GM19372 (cell line): Measurements from ENCODE around the gene CDKN2B.

Experiments
- ATAC-seq: cut with Tn5 transposase; IDR thresholded peaks from one replicate; pipeline ENCODE4 v1.9.1; 2021; ENCODE audit warnings: mild to moderate bottlenecking, low read depth, moderate library complexity; ENCODE audit not compliant: unreplicated experiment

Gene CDKN2B

DNA sequence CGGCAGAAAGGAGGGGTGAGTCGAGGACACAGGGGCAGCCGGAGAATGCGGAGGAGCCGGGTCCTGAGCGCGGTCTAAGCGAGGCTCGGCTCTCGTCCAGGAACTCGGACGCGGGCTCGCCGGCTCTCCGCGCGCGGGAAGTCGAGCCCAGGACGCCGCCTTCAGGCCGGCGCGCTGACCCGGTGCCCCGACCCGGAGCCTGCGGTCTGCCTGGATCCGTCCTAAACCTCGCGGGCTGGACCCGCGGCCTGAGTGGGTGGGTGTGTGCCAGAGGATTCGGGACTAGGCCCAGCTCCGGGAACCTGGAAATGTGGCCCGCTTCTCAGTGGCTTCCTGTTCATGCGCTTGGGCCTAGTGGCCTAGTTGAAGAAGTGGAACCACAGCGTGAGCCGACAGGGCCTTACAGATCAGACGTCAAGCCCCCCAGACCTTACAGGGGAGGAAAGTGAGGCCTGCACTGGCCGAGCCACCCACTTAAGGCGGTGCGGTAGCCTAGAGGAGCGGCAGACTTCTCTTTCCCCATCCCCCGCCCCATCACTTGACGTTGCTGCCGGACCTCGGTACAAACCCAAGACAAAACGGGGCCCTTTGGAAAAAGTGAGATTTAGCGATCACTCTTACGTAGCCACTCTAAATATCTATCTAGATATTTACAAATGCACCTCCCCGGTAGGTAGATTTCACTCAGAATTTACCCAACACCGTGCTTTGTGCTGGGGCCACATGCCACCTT, 13.3 kb downstream of the CDKN2B start:
- peak; percentile 19 for ATAC-seq

DNA sequence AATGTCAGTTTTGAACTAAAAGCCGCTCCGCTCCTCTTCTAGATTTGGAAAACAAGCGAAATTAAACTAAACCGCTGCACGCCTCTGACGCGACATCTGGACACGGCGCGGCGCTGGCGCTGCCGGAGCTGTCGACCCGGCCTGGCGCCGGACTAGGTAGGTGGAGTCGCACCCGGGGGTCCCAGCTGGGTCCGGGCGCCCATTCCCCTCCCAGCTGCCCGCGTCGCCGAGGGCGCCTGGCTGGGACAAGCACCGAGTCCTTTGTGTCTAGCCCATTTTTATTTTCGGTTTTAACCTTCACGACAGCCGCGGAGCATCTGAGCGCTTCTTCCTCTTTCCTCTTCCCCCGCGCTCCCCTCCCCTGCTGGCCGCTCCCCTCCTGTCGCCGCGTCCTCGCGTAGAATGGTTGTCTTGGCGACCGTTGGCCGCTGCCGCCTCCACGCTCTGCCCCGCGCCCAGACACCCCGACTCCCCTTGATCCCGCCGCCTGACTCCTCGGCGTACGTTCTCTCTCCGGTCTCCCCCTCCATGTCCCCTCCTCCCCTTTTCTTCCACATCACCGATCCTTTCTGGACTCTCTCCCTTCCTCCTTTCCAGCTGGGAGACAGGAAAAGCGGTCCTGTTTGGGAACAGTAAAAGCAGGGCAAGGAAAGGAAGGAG, 14.0 kb downstream of the CDKN2B start:
- peak; percentile 82 for ATAC-seq

DNA sequence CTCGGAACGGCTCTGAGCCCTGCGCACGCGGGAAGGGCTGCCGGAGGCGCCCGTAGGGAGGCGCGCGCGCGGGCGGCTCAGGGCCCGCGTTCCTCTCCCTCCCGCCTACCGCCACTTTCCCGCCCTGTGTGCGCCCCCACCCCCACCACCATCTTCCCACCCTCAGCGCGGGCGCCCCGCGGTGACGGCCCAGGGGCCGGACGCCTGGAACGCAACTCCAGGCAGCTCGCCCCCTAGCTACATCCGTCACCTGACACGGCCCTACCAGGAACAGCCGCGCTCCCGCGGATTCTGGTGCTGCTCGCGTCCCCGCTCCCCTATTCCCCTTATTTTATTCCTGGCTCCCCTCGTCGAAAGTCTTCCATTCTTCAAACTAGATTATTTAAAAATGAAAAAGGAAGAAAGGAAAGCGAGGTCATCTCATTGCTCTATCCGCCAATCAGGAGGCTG, 14.5 kb downstream of the CDKN2B start, which contains the start of gene CDKN2B-AS1:
CDKN2B-AS1 (plus strand) TSS at position 236 of the 450 bp plus-strand sequence.
- peak; percentile 46 for ATAC-seq

- peak; percentile 39 for ATAC-seq
Measured at GRCh38 chr9:21993893-21994555, 15.1 kb downstream of the CDKN2B start, which contains the start of gene CDKN2A. Gene CDKN2A, minus strand, starts transcription at chr9:21994392.

- no peak for ATAC-seq
Measured at GRCh38 chr9:21993007-21993406, 16.1 kb downstream of the CDKN2B start.

GRCh38 chr9:21991072-21991959, 17.8 kb downstream of the CDKN2B start:
- ATAC-seq = no peak

DNA sequence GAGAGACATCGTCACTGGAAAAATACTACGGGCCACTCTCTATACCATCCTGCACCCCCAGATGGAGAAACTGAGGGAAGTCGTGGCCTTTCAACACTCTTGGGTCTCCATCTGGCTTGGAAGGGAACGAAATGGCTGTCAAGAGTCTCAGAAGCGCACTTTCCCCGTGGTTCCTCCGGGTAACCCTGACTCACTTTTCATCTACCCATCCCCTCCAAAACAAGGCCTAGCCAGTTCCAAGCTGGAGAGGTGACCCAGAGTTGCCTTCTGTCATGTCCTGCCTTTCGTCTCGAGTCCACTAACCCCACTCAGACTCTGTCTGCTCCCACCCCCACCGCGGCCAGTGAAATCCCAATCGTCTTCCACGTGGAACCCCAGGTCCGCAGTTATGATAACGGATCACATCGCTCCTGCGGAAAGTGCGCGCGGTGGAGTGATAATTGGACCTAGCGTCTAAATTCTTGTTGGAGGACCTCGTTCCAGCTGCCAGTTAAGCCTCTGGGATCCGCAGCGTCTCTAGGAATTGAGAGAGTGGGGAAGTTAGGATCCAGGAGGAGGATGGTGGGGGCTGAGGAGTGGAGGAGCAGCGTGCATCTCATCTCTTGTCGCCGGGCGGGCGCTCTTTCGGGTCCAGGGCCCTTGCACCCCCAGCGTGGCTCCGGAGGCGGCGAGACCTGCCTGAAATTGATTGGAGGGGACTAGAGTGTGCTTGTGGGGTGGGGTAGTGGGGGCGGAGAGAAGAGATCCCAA, 19.5 kb downstream of the CDKN2B start:
- ATAC-seq = no peak

GRCh38 chr9:21988056-21988990, 20.8 kb downstream of the CDKN2B start:
- no peak for ATAC-seq

DNA sequence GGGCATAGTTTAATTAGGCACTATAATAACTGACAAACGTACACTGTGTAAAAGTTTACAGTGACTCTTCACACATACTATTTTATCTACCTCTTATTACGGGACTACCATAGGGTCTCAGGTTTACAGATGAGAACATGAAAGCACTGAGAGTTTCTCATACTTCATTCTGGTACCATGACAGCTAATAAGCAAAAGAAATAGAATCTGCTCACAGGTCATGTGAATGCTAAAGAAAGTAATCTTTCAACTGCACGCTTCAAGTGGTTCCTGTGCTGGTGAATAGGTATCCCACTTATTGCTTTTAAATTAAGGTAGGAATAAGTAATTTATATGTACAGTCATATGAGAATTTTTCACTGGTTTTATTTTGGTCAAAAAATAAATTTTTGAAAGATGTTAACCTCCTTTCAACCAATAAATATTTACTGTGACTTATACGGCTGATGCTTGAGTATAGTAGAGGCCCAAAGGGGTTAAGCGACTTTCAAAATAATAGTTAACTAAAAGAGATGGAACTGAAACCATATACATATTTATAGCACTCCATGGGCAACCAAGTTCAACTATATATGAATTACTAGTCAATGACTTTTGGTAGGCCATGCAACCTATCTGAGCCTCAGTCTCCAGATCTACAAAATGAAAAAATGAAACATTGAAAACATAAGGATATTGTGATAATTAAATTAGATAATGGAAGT, 23.0 kb downstream of the CDKN2B start:
- ATAC-seq = peak; percentile 47

DNA sequence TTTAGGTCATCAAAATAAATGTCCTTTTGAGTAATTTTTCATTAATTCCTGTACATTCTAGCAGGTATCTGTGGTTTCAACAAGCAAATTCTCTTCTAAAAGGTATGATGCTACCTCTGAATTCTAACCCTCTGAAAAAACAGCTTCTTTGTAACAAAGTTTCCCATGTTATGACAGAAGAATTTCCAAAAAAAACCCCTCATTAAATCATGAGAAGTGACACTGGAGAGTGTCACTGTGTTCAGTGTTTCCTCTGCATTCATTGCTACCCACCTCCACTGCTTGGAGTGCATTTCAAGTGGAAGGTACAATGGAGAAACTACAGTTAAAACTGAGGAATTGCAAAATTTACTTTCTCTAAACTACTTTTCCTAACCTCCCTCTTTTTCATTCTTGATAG, 25.0 kb downstream of the CDKN2B start:
- no peak for ATAC-seq

GRCh38 chr9:21983561-21983935, 25.6 kb downstream of the CDKN2B start:
- no peak for ATAC-seq

- ATAC-seq = no peak
Measured at GRCh38 chr9:21982861-21983560, 26.1 kb downstream of the CDKN2B start.

- ATAC-seq = no peak
Measured at GRCh38 chr9:21982391-21982790, 26.7 kb downstream of the CDKN2B start.

DNA sequence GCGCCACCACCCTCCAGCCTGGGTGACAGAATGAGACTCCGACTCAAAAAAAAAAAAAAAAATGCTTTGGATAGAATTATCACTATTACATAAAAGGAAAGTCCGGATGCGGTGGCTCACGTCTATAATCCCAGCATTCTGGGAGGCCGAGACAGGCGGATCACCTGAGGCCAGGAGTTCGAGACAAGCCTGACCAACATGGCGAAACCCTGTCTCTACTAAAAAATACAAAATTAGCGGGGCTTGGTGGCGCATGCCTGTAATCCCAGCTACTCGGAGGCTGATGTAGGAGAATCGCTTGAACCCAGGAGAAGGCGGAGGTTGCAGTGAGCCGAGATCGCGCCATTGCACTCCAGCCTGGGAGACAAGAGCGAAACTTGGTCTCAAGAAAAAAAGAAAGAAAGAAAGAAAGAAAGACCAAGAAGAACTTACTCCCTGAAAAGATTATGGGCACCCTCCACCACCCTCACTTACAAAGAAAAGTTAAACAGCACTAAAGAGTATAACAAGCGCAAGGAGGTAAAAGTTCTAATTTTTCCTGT, 32.7 kb downstream of the CDKN2B start:
- ATAC-seq = no peak

GRCh38 chr9:21974722-21975409, 34.2 kb downstream of the CDKN2B start:
- peak; percentile 57 for ATAC-seq

DNA sequence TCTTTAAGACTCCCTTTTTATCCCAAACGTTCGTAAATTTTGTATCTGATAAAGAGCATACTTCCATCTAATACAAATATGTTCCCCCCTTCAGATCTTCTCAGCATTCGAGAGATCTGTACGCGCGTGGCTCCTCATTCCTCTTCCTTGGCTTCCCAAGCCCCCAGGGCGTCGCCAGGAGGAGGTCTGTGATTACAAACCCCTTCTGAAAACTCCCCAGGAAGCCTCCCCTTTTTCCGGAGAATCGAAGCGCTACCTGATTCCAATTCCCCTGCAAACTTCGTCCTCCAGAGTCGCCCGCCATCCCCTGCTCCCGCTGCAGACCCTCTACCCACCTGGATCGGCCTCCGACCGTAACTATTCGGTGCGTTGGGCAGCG, 34.8 kb downstream of the CDKN2B start:
- no peak for ATAC-seq

DNA sequence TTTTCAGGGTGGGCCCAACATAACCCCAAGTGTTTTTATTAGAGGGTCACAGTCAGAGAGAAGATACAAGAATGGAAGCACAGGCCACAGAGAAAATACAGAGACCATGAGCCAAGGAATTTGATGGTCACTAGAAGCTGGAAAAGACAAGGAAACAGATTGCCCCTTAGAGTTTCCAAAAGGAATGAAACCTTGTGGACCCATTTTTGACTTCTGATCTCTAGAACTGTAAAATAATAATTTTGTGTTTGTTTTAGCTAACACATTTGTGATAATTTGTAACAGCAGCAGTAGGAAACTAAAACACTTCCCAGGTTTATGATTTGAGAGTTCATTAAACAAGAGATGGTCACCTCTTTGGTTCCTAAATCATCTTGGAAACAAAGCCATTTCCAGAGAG, 36.7 kb downstream of the CDKN2B start:
- ATAC-seq = no peak
